ENCODE results near the gene EIF4A3. TPM values are rescaled to one million over a fixed set of nuclear protein-coding genes. Genes with fewer than 3 reads are reported as not detected.

Gene EIF4A3
- polyA plus RNA-seq, 3 donors, result 95.6 to 122 (median 115) TPM

DNA sequence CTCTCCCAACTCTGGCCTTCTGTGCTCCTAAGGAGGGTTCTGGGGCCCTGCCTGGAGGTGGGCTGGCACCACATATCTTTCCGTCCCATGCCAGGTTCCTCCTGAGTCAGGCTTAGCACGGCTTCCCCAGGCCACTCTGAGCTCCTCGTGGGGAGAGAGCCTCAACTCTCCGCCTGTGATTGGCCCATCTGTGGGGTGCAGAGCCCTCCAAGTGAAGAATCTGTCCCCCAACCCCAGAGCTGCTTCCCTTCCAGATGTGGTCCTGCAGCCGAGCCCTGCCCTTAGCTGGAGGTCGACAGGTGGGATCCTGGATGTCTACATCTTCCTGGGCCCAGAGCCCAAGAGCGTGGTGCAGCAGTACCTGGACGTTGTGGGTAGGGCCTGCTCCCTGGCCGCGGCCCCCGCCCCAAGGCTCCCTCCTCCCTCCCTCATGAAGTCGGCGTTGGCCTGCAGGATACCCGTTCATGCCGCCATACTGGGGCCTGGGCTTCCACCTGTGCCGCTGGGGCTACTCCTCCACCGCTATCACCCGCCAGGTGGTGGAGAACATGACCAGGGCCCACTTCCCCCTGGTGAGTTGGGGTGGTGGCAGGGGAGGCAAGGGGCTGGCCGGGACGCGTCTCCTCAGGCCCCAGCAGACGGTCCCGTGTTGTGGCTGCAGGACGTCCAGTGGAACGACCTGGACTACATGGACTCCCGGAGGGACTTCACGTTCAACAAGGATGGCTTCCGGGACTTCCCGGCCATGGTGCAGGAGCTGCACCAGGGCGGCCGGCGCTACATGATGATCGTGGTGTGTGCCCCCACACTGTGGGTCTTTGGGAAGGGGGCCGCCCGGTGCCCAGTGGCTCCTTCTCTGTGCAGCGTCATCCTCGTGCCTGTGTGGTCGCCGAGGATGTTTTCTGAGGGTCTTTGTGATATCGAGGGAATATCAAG is 38.6 kb downstream of the EIF4A3 start:
- DNase-seq (ENCODE audit: extremely low read depth in 1 of 11, low read depth in 9 of 11, low spot score in 4 of 11), result no peak

DNA sequence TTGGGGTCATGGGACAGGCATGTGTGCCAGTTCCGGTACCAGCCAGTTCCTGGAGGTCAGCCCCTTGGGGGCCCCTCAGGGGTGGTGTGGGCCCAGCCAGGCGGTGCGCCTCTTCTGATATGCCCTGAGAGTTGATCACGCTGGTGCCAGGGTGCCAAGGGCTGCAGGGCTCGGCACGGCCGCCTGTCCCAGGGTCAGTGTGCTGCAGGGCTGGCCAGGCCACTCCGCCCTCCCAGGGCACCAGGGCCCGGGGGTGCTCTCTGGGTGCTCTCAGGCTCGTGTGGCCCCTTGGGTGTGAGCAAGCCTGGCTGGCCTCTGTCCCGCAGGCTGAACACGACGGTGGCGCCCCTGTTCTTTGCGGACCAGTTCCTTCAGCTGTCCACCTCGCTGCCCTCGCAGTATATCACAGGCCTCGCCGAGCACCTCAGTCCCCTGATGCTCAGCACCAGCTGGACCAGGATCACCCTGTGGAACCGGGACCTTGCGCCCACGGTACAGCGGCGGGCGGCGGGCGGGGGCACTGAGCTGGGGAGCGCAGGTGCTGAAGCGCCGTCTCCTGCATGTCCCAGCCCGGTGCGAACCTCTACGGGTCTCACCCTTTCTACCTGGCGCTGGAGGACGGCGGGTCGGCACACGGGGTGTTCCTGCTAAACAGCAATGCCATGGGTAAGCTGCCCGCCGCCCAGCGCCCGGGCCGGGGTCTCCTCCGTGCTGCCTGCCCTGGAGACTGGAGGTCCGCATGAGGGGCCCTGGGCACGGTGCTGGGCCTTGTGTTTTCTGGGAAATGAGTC is 39.5 kb downstream of the EIF4A3 start:
- no peak for DNase-seq (ENCODE audit: extremely low read depth in 1 of 11, low read depth in 9 of 11, low spot score in 4 of 11)

DNA sequence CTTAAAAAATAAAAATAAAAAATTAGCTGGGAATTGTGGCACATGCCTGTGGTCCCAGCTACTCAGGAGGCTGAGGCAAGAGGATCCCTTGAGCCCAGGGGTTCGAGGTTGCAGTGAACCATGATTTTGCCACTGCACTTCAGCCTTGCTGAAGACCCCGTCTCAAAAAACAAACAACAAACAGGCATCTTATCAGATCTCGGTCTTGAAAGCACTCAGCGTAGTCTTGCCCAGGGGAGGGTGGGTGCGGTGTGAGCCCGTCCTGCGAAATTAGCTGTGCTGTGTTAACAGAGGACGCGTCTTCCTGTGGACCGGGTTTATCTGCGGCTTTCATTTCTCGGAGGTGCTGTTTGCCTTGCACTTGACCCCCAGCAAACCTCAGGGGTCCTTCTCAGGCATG is 40.2 kb downstream of the EIF4A3 start:
- DNase-seq (ENCODE audit: extremely low read depth in 1 of 11, low read depth in 9 of 11, low spot score in 4 of 11), result no peak

DNA sequence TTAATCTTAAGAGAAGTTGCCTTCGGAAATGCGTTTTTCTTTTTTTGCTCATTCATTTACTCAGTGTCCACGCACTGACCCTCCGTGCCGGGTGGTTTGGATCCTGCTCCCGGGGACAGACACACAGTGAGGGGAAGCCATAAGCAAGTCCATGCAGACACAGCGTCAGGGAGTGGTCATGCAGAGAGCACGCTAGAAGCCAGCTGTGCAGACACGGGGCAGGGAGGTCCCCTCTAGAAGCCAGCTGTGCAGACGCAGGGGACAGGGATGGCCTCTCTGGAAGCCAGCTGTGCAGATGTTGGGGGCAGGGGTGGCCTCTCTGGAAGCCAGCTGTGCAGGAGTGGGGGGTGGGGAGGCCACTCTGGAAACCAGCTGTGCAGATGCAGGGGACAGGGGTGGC is 40.8 kb downstream of the EIF4A3 start:
- DNase-seq (ENCODE audit: extremely low read depth in 1 of 11, low read depth in 9 of 11, low spot score in 4 of 11), result peak in 2 of 11 donors; percentile 14 to 28

DNA sequence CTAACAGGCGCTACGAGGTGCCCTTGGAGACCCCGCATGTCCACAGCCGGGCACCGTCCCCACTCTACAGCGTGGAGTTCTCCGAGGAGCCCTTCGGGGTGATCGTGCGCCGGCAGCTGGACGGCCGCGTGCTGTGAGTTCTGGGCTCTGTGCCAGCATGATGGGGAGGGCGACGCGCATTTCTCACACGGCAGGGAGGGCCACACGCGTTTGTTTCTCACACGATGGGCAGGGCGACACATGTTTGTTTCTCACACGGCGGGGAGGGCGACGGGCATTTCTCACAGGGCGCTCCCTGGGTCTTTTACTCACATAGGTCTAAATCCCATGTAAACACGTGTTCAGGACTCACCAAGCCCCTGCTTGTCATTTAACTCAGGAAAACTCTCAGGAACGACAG is 41.2 kb downstream of the EIF4A3 start:
- peak in 2 of 11 donors; percentile 12 to 28 for DNase-seq (ENCODE audit: extremely low read depth in 1 of 11, low read depth in 9 of 11, low spot score in 4 of 11)

DNA sequence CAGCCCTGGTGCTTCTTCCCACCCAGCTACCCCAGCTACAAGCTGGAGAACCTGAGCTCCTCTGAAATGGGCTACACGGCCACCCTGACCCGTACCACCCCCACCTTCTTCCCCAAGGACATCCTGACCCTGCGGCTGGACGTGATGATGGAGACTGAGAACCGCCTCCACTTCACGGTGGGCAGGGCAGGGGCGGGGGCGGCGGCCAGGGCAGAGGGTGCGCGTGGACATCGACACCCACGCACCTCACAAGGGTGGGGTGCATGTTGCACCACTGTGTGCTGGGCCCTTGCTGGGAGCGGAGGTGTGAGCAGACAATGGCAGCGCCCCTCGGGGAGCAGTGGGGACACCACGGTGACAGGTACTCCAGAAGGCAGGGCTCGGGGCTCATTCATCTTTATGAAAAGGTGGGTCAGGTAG is 42.0 kb downstream of the EIF4A3 start:
- no peak for DNase-seq (ENCODE audit: extremely low read depth in 1 of 11, low read depth in 9 of 11, low spot score in 4 of 11)

DNA sequence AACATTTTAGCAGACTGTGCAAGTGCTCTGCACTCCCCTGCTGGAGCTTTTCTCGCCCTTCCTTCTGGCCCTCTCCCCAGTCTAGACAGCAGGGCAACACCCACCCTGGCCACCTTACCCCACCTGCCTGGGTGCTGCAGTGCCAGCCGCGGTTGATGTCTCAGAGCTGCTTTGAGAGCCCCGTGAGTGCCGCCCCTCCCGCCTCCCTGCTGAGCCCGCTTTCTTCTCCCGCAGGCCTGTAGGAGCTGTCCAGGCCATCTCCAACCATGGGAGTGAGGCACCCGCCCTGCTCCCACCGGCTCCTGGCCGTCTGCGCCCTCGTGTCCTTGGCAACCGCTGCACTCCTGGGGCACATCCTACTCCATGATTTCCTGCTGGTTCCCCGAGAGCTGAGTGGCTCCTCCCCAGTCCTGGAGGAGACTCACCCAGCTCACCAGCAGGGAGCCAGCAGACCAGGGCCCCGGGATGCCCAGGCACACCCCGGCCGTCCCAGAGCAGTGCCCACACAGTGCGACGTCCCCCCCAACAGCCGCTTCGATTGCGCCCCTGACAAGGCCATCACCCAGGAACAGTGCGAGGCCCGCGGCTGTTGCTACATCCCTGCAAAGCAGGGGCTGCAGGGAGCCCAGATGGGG is 42.5 kb downstream of the EIF4A3 start:
- DNase-seq (ENCODE audit: extremely low read depth in 1 of 11, low read depth in 9 of 11, low spot score in 4 of 11), result peak in 5 of 11 donors; percentile 26 to 65 (median 51)

DNA sequence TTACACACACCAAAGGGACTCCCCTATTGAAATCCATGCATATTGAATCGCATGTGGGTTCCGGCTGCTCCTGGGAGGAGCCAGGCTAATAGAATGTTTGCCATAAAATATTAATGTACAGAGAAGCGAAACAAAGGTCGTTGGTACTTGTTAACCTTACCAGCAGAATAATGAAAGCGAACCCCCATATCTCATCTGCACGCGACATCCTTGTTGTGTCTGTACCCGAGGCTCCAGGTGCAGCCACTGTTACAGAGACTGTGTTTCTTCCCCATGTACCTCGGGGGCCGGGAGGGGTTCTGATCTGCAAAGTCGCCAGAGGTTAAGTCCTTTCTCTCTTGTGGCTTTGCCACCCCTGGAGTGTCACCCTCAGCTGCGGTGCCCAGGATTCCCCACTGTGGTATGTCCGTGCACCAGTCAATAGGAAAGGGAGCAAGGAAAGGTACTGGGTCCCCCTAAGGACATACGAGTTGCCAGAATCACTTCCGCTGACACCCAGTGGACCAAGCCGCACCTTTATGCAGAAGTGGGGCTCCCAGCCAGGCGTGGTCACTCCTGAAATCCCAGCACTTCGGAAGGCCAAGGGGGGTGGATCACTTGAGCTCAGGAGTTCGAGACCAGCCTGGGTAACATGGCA is 43.4 kb downstream of the EIF4A3 start:
- no peak for DNase-seq (ENCODE audit: extremely low read depth in 1 of 11, low read depth in 9 of 11, low spot score in 4 of 11)

DNA sequence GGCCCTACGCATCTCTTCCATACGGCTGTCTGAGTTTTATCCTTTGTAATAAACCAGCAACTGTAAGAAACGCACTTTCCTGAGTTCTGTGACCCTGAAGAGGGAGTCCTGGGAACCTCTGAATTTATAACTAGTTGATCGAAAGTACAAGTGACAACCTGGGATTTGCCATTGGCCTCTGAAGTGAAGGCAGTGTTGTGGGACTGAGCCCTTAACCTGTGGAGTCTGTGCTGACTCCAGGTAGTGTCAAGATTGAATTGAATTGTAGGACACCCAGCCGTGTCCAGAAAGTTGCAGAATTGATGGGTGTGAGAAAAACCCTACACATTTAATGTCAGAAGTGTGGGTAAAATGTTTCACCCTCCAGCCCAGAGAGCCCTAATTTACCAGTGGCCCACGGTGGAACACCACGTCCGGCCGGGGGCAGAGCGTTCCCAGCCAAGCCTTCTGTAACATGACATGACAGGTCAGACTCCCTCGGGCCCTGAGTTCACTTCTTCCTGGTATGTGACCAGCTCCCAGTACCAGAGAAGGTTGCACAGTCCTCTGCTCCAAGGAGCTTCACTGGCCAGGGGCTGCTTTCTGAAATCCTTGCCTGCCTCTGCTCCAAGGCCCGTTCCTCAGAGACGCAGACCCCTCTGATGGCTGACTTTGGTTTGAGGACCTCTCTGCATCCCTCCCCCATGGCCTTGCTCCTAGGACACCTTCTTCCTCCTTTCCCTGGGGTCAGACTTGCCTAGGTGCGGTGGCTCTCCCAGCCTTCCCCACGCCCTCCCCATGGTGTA is 44.1 kb downstream of the EIF4A3 start:
- no peak for DNase-seq (ENCODE audit: extremely low read depth in 1 of 11, low read depth in 9 of 11, low spot score in 4 of 11)

DNA sequence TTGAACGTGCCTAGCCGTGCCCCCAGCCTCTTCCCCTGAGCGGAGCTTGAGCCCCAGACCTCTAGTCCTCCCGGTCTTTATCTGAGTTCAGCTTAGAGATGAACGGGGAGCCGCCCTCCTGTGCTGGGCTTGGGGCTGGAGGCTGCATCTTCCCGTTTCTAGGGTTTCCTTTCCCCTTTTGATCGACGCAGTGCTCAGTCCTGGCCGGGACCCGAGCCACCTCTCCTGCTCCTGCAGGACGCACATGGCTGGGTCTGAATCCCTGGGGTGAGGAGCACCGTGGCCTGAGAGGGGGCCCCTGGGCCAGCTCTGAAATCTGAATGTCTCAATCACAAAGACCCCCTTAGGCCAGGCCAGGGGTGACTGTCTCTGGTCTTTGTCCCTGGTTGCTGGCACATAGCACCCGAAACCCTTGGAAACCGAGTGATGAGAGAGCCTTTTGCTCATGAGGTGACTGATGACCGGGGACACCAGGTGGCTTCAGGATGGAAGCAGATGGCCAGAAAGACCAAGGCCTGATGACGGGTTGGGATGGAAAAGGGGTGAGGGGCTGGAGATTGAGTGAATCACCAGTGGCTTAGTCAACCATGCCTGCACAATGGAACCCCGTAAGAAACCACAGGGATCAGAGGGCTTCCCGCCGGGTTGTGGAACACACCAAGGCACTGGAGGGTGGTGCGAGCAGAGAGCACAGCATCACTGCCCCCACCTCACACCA is 44.8 kb downstream of the EIF4A3 start:
- DNase-seq (ENCODE audit: extremely low read depth in 1 of 11, low read depth in 9 of 11, low spot score in 4 of 11), result no peak

DNA sequence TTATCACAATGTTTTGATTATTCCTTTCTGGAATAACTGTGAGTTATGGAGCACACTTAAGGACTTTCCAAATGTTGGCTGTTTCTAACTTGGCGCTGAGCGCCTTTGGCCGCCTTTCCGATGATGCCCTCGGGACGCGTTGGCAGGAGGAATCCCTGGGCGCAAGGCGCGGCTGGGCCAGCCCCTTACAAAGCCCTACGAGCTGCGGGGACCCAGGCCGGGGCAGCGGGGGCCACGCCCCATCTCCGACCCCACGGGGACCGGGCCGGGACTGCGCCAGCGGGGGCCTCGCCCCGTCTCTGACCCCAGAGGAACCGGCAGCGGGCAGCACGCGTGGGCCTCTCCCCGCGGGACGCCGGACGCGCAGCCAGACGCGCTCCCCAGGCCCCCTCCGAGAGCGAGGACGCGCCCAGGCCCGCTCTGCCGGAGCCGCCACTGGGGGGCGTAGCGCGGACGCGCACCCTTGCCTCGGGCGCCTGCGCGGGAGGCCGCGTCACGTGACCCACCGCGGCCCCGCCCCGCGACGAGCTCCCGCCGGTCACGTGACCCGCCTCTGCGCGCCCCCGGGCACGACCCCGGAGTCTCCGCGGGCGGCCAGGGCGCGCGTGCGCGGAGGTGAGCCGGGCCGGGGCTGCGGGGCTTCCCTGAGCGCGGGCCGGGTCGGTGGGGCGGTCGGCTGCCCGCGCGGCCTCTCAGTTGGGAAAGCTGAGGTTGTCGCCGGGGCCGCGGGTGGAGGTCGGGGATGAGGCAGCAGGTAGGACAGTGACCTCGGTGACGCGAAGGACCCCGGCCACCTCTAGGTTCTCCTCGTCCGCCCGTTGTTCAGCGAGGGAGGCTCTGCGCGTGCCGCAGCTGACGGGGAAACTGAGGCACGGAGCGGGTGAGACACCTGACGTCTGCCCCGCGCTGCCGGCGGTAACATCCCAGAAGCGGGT is 45.6 kb downstream of the EIF4A3 start, which contains the start of gene GAA:
TSS of gene GAA (plus strand) at position 571 of the 935 bp plus-strand sequence. CDS start 3,006 bp downstream, outside the sequence.
- peak; percentile 72 to 89 (median 79) for DNase-seq (ENCODE audit: extremely low read depth in 1 of 11, low read depth in 9 of 11, low spot score in 4 of 11)

DNA sequence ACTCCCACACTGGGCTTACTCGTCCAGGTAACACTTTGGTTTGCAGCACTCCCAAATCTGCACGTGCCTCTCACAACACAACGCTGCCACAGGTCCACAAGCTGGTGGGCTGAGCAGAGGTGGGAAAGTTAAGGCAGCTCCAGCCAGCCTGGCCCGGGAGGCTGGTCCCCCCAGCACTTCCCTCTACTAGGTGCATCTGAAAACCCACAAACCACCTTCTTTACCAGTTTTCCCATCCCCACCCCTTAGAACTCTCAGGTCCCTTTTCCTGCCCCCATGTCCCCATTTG is 46.9 kb downstream of the EIF4A3 start:
- DNase-seq (ENCODE audit: extremely low read depth in 1 of 11, low read depth in 9 of 11, low spot score in 4 of 11), result no peak

DNA sequence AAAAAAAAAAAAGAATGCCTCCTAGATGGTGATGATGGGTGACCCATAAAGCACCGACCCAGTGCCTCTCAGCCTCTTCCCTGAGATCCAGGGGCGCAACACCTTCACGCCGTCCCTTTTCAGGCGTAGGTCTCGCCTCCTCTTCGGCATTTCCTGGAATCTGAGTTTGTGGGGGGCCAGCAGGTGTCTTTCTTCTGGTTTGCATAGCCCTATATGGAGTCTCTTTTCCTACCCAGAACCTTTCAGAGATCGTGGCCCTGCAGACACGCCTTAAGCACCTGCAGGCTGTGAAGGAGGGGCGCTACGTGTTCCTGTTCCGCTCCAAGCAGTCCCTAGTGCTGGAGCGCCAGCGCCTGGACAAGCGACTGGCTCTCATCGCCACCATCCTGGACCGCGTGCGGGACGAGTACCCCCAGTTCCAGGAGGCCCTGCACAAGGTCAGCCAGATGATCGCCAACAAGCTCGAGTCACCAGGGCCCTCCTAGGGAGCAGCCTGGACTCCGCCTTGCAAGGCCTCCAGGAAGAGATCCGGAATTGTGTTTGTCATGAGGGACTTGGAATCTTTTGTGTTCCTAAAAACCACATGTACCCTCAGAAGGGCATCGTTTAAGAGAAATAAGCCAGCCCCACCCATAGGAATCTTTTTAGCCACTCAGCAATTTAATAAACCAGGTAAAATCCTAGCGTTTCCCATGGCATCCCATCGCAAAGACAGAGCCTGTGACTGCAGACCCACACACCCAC is 47.5 kb downstream of the EIF4A3 start:
- DNase-seq (ENCODE audit: extremely low read depth in 1 of 11, low read depth in 9 of 11, low spot score in 4 of 11), result no peak

DNA sequence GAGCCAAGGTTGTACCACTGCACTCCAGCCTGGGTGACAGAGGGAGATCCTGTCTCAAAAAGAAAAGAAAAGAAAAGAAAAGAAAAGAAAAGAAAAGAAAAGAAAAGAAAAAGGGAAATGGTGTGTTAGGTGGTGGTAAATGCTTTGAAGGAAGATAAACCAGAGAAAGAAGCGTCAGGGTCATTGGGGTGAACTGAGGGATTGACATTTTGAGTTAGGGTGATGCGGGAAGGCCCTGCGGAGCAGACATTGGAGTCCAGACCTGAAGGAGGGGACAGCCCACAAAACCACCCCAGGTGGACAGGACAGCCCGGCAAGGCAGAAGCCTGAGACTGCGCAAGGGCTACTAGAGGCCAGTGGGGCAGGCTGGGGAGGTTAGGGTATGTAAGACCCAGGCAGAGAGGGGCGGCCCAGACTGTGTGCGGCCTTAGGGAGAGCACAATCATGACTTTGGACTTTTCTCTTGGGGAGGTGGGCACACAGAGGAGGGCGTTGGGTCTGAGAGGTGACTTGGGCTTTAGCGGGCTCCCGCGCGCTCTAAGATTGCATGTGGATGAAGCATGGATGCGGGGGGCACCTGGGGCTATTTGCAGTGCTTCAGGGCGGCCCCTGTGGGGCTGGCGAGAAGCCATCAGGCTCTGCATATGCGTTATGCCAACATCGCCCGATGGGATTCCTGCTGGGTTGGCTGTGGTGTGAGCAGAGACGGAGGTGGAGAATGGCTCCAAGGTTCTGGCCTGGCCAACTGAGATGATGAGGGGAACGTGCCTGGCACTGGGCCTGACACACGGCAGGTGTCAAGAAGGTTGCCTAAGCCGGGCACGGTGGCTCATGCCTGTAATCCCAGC is 48.9 kb downstream of the EIF4A3 start:
- no peak for DNase-seq (ENCODE audit: extremely low read depth in 1 of 11, low read depth in 9 of 11, low spot score in 4 of 11)

DNA sequence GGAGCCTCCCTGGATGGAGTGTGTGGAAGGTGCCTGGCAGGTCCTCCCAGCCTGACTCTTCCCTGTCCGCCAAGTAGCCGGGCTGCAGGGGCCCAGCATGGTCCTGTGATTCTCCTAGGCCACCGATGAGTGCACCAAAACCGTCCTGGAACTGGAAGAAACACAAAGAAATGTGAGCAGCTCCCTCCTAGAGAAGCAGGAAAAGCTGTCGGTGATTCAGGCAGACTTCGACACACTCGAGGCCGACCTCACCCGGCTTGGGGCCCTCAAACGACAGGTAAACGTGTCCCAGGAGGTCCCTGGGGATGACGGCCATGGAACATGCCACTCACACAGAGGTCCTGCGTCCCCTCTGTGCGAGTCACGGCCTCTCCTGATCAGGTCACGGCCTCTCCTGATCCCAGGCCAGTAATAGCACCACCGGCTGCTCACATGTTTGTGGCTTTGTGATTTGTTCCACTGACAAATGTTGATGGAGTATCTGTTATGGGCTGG is 49.8 kb downstream of the EIF4A3 start:
- no peak for DNase-seq (ENCODE audit: extremely low read depth in 1 of 11, low read depth in 9 of 11, low spot score in 4 of 11)

Measured in renal cortex interstitium (tissue), 11 donors.